Measurements from ENCODE around the gene ZSCAN20.

DNA sequence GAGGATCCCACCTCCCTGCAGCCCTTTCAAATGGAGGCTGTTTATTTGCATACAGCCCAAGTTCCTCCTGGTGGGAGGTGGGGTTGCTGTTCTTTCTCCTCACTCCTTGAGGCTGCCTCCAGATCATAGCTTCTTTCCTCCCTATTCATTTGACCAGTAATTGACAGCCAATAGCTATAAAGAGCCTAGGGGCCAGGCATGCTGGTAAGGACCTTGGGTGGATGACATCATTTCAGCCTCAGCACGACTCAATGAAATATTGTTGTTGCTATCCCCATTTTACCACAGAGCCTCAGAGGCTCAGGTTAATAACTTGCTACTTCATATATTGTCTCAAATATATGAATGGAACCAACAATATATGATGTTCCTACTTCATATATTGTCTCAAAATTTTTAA lies 31.1 kb downstream of the ZSCAN20 start:
- TF ChIP-seq CTCF (IDR thresholded peaks at IDR 0.05; ENCODE audit: insufficient read depth, low read length, poor library complexity, severe bottlenecking) (no peak), EZH2phosphoT487 (conservative IDR thresholded peaks at IDR 0.05; ENCODE audit: low read length) (no peak)

All from SU-DHL-6 (cell line).